DND-41 (cell line): ENCODE measurements around the gene EHBP1.

Experiments
- EZH2 ChIP-seq: IDR thresholded peaks from 3 replicates; pipeline ENCODE4 v1.6.1; 2012; ENCODE audit warnings: borderline replicate concordance, low read depth, mild to moderate bottlenecking, moderate library complexity, low read length, inconsistent platforms; ENCODE audit not compliant: severe bottlenecking
- TF ChIP-seq, protein P1 (sequence below): IDR thresholded peaks from 2 replicates; pipeline ENCODE4 v1.5.1; 2012; ENCODE audit warnings: borderline replicate concordance, low read length, moderate library complexity, mild to moderate bottlenecking; ENCODE audit not compliant: poor library complexity, severe bottlenecking; ENCODE audit errors: extremely low read depth

GRCh38 chr2:62663920-62664795 is 41.4 kb upstream of the EHBP1 start:
- TF ChIP-seq, protein P1, sequence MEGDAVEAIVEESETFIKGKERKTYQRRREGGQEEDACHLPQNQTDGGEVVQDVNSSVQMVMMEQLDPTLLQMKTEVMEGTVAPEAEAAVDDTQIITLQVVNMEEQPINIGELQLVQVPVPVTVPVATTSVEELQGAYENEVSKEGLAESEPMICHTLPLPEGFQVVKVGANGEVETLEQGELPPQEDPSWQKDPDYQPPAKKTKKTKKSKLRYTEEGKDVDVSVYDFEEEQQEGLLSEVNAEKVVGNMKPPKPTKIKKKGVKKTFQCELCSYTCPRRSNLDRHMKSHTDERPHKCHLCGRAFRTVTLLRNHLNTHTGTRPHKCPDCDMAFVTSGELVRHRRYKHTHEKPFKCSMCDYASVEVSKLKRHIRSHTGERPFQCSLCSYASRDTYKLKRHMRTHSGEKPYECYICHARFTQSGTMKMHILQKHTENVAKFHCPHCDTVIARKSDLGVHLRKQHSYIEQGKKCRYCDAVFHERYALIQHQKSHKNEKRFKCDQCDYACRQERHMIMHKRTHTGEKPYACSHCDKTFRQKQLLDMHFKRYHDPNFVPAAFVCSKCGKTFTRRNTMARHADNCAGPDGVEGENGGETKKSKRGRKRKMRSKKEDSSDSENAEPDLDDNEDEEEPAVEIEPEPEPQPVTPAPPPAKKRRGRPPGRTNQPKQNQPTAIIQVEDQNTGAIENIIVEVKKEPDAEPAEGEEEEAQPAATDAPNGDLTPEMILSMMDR, result no peak
- TF ChIP-seq EZH2, result no peak
